ENCODE data around the gene ZNF581. TPM values are rescaled to one million over a fixed set of nuclear protein-coding genes. Genes with fewer than 3 reads are reported as not detected.
A peak's percentile ranks its signal among the peaks of the same experiment; 100 is the strongest.

The ZNF581 gene
- total RNA-seq, 4 donors from 2014 or later, result 11.1 to 23.9 (median 15.8) TPM

DNA sequence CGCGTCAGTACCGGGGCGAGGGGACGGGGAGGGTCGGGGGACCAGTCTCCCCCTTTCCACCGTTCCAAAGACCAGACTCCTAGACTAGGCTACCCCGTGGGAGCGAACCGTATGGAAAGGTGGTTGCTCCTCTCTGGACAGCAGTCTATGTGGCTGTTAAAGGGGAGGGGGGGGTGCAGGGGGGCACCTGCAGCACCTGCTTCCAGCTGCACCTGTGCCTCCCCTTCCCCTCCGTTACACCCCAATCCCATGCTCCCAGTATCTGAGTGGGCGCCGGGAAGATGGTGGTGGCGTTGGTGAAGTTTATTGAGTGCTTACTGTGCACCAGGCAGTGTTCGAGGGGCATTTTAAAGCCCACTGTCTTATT is 42.8 kb upstream of the ZNF581 start:
- 4 to 14% methylated on average over 5 to 8 of the region's 15 CpGs for WGBS, 2 donors
- H3K9me3 ChIP-seq, result no peaks in the 10 kb centered on the region
- TF ChIP-seq, protein P1, sequence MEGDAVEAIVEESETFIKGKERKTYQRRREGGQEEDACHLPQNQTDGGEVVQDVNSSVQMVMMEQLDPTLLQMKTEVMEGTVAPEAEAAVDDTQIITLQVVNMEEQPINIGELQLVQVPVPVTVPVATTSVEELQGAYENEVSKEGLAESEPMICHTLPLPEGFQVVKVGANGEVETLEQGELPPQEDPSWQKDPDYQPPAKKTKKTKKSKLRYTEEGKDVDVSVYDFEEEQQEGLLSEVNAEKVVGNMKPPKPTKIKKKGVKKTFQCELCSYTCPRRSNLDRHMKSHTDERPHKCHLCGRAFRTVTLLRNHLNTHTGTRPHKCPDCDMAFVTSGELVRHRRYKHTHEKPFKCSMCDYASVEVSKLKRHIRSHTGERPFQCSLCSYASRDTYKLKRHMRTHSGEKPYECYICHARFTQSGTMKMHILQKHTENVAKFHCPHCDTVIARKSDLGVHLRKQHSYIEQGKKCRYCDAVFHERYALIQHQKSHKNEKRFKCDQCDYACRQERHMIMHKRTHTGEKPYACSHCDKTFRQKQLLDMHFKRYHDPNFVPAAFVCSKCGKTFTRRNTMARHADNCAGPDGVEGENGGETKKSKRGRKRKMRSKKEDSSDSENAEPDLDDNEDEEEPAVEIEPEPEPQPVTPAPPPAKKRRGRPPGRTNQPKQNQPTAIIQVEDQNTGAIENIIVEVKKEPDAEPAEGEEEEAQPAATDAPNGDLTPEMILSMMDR (IDR thresholded peaks at IDR 0.05), result no peak
- no peak for TF ChIP-seq POLR2A (IDR thresholded peaks at IDR 0.05)
- peaks cover 13 to 18% of the 10 kb centered on the region in 2 donors for H3K4me1 ChIP-seq
- peak overlapping the region in 2 of 3 donors; percentile 69 to 75 for H3K4me3 ChIP-seq (replicated peaks in 1 of 3)
- intact Hi-C loops (cut with DNase I), result no loop called here
- no peaks in the 10 kb centered on the region for H3K27me3 ChIP-seq
- peaks cover 7% of the 10 kb centered on the region in 2 donors for H3K36me3 ChIP-seq
- peak overlapping the region; percentile 88 to 99 (median 94) for H3K27ac ChIP-seq
- no peak for DNase-seq

DNA sequence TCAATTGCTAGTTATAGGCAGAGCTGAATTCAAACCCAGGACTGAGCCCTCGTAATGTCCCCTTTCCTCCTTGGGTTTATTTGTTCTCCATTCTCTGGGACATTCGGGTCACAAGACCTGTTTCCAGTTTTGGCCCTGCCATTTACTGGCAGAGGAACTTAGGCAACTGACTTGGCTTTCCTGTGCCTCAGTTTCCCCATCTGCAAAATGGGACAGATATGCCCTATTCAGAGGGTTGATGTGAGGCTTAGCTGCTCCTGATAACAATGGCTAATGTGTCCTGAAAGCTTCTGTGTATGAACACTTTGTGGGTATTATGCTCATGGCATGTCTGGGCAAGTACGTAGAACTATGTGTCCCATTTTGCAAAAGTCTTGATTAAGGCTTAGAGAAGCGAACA is 42.4 kb upstream of the ZNF581 start:
- H3K9me3 ChIP-seq, result no peaks in the 10 kb centered on the region
- intact Hi-C loops (cut with DNase I), result no loop called here

DNA sequence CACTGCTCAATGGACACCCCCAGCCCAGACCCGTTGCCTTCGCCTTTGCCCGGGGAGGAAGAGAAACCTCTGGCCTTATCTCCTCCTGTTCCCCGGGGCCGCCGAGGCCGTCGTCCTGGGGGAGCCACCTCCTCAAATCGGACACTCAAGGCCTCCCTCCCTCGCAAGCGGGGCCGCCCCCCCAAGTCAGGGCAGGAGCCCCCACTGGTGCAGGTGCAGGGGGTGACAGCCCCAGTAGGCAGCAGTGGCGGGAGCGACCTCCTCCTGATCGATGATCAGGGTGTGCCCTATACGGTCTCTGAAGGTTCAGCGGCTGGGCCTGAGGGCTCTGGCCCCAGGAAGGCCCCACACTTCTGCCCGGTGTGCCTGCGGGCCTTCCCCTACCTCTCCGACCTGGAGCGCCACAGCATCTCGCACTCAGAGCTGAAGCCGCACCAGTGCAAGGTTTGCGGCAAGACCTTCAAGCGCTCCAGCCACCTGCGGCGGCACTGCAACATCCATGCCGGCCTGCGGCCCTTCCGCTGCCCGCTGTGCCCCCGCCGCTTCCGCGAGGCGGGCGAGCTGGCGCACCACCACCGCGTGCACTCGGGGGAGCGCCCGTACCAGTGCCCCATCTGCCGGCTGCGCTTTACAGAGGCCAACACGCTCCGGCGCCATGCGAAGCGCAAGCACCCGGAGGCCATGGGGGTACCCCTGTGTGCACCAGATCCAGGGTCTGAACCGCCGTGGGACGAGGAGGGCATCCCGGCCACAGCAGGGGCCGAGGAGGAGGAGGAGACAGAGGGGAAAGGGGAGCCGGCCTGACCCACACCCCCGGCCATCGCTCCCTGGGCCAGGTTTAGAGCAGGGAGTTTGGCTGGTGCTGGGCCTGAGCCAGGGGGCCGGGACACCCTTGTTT is 41.1 kb upstream of the ZNF581 start:
- no peak overlapping the region for H3K4me3 ChIP-seq (replicated peaks in 1 of 3)

More for the DNA sequence above, 42.4 kb upstream of the ZNF581 start:
- no peak for DNase-seq
- H3K36me3 ChIP-seq, result peaks cover 2 to 6% of the 10 kb centered on the region in 2 donors
- WGBS, 2 donors, result 78 to 88% methylated on average over 4 of the region's 4 CpGs
- H3K27me3 ChIP-seq, result no peaks in the 10 kb centered on the region
- peak overlapping the region; percentile 88 to 99 (median 94) for H3K27ac ChIP-seq
- peak overlapping the region in 1 of 3 donors; percentile 75 for H3K4me3 ChIP-seq (replicated peaks in 1 of 3)
- H3K4me1 ChIP-seq, result peaks cover 13 to 18% of the 10 kb centered on the region in 2 donors
- TF ChIP-seq POLR2A (IDR thresholded peaks at IDR 0.05), result no peak
- TF ChIP-seq, protein P1 (IDR thresholded peaks at IDR 0.05), result no peak

DNA sequence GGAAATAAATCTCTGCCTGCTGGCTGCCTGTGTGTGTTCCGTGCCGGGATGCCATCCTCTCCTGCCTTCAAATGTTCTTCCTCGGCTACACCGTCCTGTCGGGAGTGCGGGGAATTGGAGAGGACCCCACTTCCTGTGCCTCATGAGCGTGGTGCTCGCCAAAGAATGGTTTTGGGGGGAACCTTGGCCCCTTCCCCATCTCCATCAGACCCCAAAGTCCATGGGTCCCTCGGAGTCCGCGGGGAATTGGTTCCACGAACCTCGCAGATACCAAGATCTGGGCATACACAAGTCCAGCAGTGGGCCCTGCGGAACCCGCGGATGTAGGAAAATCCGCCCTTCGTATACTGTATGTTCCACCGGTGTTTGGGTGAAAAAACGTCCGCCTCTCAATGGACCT is 40.3 kb upstream of the ZNF581 start:
- 87% methylated on average over 14 to 19 of the region's 21 CpGs for WGBS, 2 donors
- Histone ChIP-seq H3K9me3 (no peaks in the 10 kb centered on the region), H3K27ac (no peak overlapping the region), H3K4me1 (peaks cover 19 to 27% of the 10 kb centered on the region in 2 donors), H3K36me3 (no peaks in the 10 kb centered on the region), H3K27me3 (no peaks in the 10 kb centered on the region), H3K4me3 (replicated peaks in 1 of 3) (no peak overlapping the region)
- TF ChIP-seq, protein P1 (IDR thresholded peaks at IDR 0.05), result no peak
- TF ChIP-seq POLR2A (IDR thresholded peaks at IDR 0.05), result no peak
- no peak for DNase-seq
- intact Hi-C loops (cut with DNase I), result no loop called here

More for the DNA sequence above, 41.1 kb upstream of the ZNF581 start:
- no peaks in the 10 kb centered on the region for H3K9me3 ChIP-seq
- intact Hi-C loops (cut with DNase I), result no loop called here
- WGBS, 2 donors, result 91% methylated on average over 10 to 43 of the region's 60 CpGs
- peaks cover 0 to 2% of the 10 kb centered on the region in 2 donors for H3K36me3 ChIP-seq
- H3K4me1 ChIP-seq, result peaks cover 19 to 27% of the 10 kb centered on the region in 2 donors
- no peak for DNase-seq
- H3K27me3 ChIP-seq, result no peaks in the 10 kb centered on the region
- H3K27ac ChIP-seq, result no peak overlapping the region
- no peak for TF ChIP-seq POLR2A (IDR thresholded peaks at IDR 0.05)
- TF ChIP-seq, protein P1 (IDR thresholded peaks at IDR 0.05), result no peak

Data from thyroid gland (tissue), 4 donors.